GM21360 (cell line): ENCODE measurements around the gene SLC7A14.

Experiments
- ATAC-seq: cut with Tn5 transposase; IDR thresholded peaks from one replicate; pipeline ENCODE4 v1.9.1; 2021; ENCODE audit warnings: mild to moderate bottlenecking, moderate library complexity; ENCODE audit not compliant: unreplicated experiment

The SLC7A14 gene

GRCh38 chr3:170585937-170586310 is at the start of gene SLC7A14:
Gene SLC7A14, minus strand, starts transcription at chr3:170586075. Its CDS starts 59,139 bp downstream, at chr3:170526936.
- no peak for ATAC-seq

DNA sequence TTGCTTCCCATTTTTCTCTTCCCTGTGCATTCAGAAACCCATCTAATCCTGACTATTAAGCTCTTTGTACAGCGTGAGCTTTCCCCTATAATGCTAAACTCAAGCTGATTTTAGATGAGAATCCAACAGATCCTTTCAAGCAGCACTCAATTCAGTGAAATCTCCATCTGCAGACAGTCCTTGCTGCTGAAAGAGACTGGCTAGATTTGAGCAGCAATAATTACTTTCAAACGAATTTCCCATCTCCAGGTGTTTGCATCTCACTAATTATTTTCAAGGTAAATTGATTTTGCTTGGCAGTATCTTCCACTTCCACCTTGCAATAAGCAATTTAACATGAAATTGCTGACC is 49.5 kb upstream of the SLC7A14 start:
- ATAC-seq: no peak

DNA sequence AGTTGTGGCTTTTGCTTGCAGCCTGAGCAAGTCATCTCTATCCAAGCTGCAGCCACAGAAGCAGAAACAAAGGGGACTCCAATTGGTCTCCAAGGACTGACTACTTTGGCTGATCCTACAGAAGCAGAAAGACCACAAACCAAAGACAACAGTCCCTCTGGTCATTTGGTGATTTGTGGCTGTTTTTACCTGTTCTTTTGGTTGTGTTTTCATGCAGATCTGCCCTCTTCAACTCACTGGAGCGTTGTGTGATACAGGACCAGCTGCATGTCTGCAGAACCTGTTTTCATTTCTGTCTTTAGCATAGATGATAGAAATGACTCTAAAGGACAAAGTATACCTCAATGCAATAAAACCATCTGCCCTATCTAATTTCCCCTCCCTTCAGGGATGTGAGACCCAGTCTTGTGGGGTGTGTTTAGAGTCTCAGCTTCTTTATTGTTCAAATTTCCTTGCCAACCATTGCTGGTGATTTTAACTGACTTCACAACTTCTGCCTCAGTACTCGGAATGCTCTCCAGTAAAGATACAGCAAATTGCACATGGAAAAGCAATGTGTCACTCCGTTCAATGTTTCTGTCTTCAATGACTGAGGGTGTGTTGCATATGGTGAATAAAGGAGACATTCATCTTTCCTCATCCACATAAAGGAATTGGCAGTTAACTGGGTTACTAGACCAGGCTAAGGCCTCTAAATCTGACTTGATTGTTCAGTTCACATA is 48.9 kb upstream of the SLC7A14 start:
- peak; percentile 71 for ATAC-seq

DNA sequence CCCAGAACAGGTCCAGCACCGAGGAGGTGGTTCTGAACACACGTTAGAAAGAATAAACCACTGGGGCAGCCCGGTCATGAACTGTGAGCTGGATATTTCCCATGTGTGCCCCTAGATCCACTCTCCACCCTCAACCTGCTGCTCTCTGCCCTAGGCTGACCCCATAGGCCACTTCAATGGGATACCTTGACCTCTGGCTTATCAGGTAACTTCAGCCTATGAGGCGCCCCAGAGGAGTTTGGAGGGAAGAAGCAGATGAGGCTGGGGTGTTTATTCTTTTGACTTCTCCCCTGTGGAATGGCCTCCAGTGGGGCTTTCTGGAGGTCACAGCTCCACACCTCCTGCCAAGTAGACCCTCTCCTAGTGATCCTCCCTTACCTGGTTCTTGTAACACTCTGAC is 47.7 kb upstream of the SLC7A14 start:
- no peak for ATAC-seq

GRCh38 chr3:170632780-170633179 is 46.9 kb upstream of the SLC7A14 start:
- ATAC-seq: peak; percentile 88

DNA sequence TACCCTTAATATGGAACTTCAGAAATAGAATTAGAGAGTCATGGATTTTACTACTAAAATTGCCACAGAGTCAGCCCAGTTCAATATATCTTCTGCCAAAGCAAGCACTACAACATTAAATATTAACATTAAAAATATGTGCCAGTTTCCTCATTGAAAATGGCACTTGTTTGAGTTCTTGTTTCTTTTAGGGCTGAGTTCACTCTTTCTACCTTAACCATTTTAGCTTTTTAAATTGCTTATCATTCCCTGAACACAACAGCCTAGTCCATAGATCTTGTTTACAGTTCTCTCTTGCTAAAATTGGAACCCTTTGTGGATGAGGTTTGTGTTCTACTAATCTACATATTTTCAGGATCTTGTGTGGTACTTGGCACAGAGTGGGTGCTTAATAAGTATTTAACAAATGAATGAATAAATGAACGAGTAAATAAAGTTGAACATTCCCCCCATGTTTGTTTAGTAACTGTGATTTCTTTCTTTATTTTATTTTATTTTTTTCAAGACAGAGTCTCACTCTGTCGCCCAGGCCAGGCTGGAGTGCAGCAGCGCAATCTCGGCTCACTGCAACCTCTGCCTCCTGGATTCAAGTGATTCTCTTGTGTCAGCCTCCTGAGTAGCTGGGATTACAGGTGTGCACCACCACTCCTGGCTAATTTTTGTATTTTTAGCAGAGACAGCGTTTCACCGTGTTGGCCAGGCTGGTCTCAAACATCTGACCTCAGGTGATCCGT is 46.0 kb upstream of the SLC7A14 start:
- ATAC-seq: no peak

DNA sequence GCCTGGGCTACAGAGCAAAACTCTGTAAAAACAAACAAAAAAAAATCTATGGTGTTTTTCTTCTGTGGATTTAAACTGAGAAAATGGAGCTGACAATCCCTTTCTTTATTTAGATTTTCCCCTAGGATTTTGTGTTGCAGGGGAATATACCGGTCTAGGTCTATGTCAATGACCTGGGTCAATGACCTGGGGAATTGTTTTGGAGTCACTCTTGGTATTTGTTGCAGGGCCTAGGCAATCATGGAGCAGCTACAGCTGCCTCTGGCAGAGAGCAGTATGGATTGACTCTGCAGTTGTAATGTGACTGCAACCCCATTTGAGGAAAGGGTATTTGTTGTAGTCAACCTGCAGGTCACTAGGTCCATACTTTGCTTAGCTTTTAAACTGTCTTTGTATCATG is 37.6 kb upstream of the SLC7A14 start:
- ATAC-seq: no peak

GRCh38 chr3:170622369-170623159 is 36.7 kb upstream of the SLC7A14 start:
- ATAC-seq: no peak

DNA sequence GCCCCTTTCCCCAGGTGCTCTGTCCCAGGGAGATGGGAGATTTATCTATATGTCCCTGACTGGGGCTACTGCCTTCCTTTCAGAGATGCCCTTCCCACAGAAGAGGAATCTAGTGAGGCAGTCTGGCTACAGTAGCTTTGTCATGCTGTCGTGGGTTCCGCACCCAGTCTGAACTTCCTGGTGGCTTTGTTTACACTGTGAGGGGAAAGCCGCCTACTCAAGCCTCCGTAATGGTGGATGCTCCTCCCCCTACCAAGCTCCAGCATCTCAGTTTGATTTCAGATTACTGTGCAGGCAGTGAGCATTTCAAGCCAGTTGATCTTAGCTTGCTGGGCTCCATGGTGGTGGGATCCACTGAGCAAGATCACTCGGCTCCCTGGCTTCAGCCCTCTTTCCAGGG is 35.4 kb upstream of the SLC7A14 start:
- no peak for ATAC-seq

GRCh38 chr3:170614214-170614966 is 28.5 kb upstream of the SLC7A14 start:
- no peak for ATAC-seq

DNA sequence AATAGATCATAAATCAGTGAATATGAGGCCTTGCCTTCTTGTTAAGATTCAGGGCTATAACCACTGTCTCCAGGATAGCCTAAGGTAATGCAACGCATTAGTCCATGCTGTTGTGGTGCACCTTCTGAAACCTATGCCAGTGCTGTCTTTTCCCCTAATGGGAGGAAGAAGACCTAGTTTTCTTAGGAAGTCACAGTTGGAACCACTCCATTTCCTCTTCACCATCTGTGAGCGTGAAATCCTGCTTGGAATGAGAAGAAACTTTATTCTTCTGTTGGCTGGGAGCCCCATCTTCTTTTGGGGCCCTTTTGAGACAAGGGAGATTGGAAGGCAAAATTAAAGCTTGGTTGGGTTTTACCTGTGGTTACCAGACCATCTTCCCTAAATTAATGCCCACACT is 25.9 kb upstream of the SLC7A14 start:
- ATAC-seq: no peak

DNA sequence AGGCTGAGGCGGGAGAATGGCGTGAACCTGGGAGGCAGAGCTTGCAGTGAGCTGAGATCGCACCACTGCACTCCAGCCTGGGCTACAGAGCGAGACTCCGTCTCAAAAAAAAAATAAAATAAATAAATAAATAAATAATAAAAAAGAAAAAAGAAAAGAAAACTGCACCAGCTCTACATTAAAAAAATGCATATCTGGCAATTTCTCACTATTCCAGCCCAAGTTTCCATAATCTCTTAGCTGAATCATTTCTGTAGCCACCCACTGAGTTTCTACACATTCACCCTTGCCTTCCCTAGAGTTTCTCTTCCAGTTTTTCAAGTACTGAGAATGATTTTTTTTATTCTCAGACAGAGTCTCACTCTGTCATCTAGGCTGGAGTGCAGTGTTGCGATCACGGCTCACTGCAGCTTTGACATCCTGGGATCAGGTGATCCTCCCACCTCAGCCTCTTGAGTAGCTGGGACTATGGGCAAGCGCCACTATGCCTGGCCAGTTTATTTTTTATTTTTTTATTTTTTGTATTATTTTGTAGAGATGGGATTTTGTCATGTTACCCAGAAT is 24.5 kb upstream of the SLC7A14 start:
- ATAC-seq: no peak

GRCh38 chr3:170608475-170608874 is 22.6 kb upstream of the SLC7A14 start:
- ATAC-seq: no peak

- ATAC-seq: no peak
Measured at GRCh38 chr3:170606675-170607074, 20.8 kb upstream of the SLC7A14 start.

- no peak for ATAC-seq
Measured at GRCh38 chr3:170605490-170605889, 19.6 kb upstream of the SLC7A14 start.

DNA sequence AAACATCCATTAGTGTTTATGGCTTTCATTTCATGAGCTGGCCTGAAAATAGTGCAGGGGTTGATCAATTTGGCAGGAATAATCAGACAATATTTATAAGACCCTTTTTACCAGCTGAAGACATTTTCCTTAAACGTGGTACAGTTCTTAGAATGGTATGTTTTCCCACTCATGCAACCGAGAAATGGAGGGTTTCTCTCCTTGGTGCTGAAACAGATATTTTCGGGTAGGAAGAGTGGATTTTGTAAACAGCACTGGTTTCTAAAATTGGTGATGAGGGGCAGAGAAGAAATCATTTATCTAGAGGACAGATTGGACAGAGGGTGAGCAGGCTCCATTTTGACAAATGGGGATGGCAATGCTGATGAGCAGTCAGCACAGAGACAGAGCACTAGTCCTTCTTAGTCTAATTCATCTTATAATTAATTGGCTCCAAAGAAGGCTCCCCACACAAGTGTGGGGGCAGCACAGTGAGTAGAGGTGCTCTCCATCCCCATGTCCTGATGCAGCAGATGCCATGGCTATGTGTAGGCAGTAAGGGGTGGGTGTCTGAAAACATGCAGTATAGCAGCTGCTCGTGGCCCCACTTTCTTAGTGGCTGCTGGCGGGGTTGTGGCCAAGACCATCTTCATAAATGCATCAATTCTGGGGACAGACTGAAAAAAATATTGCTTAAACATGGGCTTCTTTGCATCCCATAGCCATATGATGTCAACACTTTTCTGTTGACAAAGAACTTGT is 18.1 kb upstream of the SLC7A14 start:
- no peak for ATAC-seq

DNA sequence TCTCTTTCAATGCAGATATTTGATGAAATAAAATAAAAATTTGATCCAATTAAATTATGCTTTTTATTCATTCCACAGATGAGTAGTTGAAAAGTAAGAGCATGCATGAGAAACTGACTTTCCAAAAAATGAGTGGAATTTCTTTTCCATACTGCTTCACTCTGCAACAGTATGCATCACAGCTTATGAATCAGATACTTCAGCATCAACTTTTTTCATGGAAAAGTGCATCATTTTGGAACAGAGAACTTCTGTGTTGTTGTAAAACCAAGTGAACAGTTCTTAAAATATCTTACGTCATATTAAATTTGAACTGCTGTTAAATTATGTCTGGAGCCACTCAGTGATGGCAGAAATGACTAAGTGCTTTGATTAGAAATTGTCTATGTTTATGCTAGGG is 16.7 kb upstream of the SLC7A14 start:
- no peak for ATAC-seq

DNA sequence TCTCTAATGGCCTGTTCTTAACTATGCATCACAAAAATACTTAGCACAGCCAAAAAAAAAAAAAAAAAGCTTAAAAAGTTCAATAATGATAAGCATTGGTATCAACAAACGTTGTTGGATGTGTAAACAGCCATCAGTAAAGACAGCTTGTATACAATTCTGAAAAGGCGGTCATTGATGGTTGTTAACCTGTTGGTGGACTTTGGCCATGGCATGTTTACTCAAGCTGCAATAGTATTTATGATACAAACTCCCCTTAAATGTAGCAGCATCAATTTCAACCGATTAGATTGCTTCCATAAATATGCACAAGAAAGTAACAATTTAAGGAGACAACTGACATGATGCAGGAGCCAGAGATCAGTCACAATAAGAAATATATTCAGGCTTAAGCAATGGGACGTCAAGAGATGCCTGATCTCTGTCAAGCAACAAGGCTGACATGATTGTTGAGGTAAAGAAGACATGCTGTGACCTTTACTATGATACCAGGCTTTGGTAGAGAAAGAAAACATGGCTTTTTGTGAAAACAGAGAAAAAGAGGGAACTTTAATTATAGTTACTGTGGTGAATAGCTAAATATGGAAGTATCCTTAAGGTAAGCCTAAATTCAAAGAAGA is 14.2 kb upstream of the SLC7A14 start:
- ATAC-seq: no peak

DNA sequence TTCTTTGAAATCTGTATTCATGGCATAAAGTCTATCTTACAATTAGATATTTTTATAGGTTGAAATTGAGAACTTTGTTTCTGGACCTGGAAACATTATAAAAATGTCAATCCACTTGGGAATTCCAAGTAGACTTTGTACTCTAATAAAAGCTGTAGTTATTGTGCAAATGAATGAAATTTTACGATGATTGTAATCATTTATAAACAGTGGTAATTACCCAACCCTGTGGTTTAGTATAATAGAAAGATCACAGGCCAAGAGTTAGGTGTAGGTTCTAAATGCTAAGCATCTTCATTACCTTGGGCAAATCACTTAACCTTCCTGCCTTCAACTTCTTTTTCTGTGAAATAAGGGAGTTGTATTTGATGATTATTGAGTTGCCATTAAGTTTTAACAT is 13.2 kb upstream of the SLC7A14 start:
- ATAC-seq: no peak

- no peak for ATAC-seq
Measured at GRCh38 chr3:170598091-170598502, 12.2 kb upstream of the SLC7A14 start.
